Measurements from ENCODE around the gene FADS2.
A peak's percentile ranks its signal among the peaks of the same experiment; 100 is the strongest.

The FADS2 gene

DNA sequence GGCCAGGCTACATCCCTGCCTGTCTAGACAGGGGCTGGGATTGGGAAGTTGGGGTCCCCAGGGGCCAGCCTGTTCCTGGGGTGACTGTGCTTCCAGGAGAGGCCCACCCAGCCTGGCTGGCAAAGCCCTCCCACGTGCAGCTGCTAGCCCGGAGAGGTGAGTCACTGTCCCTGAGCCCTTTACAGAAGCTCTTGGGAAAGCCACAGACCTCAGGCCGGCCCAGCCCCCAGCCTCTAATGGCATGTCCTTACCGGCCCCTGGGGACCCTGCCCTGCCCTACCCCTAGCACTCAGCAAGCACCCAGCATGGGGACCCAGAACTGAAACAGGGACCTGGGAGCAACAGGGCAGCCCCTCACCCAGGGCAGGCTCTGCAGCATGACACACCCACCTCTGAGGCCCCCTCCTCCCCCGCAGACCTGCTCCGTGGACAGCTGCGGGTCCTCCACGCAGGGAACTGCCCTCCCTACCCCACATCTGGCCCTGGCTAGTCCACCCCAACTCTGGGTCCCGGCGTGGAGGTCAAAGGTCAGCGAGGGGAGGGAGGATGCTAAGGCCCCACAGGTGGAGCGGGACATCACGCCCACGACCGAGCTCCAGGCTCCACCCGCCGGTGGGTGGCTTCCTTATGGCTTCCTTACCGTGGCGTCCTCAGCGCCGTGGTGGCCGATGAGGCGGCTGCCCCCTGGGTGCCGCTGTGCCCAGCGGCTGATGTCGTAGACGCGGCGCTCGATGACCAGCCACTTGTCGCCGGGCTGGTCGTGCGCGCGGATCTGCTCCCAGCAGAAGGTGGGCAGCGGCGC lies 62.6 kb downstream of the FADS2 start:
- Mint-ChIP-seq H3K27ac (peak overlapping the region; percentile 84), H3K9me3 (peaks cover 4% of the 10 kb centered on the region), H3K4me3 (peak overlapping the region; percentile 83), H3K36me3 (peaks cover 14% of the 10 kb centered on the region), H3K27me3 (no peaks in the 10 kb centered on the region), H3K4me1 (peaks cover 41% of the 10 kb centered on the region)
- peak; percentile 22 for ATAC-seq

DNA sequence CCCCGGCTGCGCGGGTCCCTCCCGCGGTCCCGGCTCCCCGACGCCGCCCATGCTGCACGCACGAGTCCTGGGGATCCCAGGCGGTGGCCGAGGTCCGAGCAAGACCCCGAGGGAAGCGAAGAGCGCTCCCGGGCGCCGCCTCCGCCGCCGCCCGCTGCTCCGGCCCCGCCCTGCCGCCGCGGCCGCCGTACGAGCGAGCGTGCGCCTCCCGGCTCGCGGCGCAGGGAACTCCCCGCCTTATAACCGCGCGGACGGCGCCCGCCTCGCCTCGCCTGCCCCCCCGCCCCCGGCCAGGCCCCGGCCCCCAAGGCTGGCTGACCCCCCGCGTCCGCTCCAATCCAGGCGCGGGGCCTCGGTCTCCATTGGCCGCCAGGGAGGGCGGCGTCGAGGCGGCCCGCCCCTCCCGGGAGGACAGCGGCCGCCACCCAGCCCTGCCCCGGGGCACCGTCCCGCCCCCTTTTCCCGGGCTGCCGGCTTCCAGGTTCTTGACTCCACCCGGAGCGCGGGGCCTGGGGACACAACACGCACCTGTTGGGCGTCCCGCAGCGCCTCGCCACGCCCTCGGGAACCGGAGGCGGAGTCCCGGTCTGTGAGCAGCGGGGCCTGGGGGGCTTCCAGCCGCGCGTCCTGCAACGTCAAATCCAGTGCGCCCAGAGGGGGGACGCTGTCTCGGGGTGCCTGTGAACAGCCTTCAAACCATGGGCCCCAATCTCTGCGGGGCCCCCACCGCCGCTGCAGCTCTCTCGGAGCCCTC lies 63.4 kb downstream of the FADS2 start, which contains the start of gene FADS3:
Gene FADS3 (minus strand): TSS at position 215 of the 754 bp plus-strand sequence. CDS start 164 bp downstream, at position 51.
- Mint-ChIP-seq H3K9me3 (peaks cover 4% of the 10 kb centered on the region), H3K27ac (peak within 1 kb of the TSS; percentile 84), H3K4me3 (peak within 1 kb of the TSS; percentile 83), H3K4me1 (peaks cover 43% of the 10 kb centered on the region), H3K27me3 (no peaks in the 10 kb centered on the region), H3K36me3 (peaks cover 12% of the 10 kb centered on the region)
- ATAC-seq = peak; percentile 85

DNA sequence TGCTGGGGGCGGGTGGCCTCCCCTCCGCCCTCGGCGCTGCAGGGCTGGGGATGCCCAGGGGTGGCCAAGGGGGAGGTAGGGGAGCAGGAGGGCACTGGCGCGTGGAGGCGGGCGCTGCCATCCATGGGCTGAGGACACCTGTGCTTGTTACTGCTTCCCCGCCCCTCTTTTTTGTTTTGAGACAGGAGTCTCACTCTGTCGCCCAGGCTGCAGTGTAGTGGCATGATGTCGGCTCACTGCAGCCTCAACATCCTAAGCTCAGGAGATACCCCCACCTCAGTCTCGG lies 63.9 kb downstream of the FADS2 start:
- ATAC-seq = peak; percentile 86
- no peaks in the 10 kb centered on the region for H3K27me3 Mint-ChIP-seq
- H3K27ac Mint-ChIP-seq = peak overlapping the region; percentile 65
- peaks cover 43% of the 10 kb centered on the region for H3K4me1 Mint-ChIP-seq
- peaks cover 4% of the 10 kb centered on the region for H3K9me3 Mint-ChIP-seq
- peak overlapping the region; percentile 78 for H3K4me3 Mint-ChIP-seq
- peaks cover 7% of the 10 kb centered on the region for H3K36me3 Mint-ChIP-seq

DNA sequence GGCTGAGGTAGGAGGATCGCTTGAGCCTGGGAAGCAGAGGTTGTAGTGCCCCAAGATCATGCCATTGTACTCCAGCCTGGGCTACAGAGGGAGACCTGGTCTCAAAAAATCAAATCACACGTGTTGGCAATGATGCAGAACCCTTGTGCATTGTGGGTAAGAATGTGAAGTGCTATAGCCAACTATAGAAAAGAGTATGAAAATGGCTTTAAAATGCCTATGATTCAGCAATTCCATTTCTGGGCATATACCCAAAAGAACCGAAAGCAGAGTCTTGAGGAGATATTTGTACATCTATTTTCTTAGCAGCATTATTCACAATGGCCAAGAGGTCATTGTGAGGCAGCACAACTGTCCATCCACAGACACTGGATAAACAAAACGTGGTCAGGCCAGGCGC lies 65.9 kb downstream of the FADS2 start:
- Mint-ChIP-seq H3K4me3 (no peak overlapping the region), H3K4me1 (peaks cover 46% of the 10 kb centered on the region), H3K9me3 (no peaks in the 10 kb centered on the region), H3K36me3 (no peaks in the 10 kb centered on the region), H3K27me3 (no peaks in the 10 kb centered on the region), H3K27ac (peak overlapping the region; percentile 41)
- no peak for ATAC-seq

DNA sequence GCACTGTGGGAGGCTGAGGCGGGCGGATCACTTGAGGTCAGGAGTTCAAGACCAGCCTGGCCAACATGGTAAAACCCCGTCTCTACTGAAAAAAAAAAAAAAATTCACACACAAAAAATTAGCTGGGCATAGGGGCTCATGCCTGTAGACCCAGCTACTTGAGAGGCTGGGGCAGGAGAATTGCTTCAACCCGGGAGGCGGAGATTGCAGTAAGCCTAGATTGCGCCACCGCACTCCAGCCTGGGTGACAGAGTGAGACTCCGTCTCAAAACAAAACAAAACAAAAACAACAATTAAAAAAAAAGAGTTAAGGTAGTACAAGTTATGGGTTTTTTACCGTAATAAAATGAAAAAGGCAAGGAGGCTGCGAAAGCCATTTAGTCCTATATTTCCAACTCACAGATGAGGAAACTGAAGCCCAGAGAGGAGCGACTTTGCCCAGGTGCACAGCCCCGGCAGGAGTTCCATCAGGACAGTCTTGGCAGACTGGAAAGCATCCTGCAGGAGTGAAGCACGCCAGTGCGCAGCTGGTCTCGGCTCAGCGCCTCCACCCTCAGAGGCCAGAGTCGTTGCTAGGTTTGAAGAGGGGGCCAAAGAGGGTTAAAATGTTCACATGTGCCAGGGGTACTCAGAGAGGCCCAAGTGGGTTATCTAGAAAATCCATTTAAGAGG lies 67.1 kb downstream of the FADS2 start:
- Mint-ChIP-seq H3K4me1 (peaks cover 48% of the 10 kb centered on the region), H3K27me3 (no peaks in the 10 kb centered on the region), H3K9me3 (no peaks in the 10 kb centered on the region), H3K27ac (peak overlapping the region; percentile 38), H3K36me3 (no peaks in the 10 kb centered on the region), H3K4me3 (no peak overlapping the region)
- ATAC-seq = no peak

DNA sequence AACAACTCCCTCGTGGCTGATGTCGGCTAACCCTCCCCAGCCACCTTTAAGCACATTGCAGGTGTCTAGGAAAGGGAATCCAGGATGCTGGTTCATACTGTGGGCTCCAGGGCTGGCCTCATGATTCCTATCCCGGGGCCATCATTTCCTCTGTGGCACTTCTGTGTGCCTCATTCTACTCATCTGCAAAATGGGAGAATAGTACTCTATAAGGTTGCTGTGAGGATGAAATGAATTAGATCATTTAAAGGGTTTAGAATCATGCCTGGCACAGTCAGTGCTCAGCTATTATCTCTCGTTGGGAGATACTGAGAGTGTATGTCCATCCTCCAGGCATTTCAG lies 67.6 kb downstream of the FADS2 start:
- peak overlapping the region; percentile 38 for H3K27ac Mint-ChIP-seq
- H3K27me3 Mint-ChIP-seq = no peaks in the 10 kb centered on the region
- ATAC-seq = no peak
- H3K9me3 Mint-ChIP-seq = no peaks in the 10 kb centered on the region
- no peak overlapping the region for H3K4me3 Mint-ChIP-seq
- peaks cover 43% of the 10 kb centered on the region for H3K4me1 Mint-ChIP-seq
- H3K36me3 Mint-ChIP-seq = no peaks in the 10 kb centered on the region

DNA sequence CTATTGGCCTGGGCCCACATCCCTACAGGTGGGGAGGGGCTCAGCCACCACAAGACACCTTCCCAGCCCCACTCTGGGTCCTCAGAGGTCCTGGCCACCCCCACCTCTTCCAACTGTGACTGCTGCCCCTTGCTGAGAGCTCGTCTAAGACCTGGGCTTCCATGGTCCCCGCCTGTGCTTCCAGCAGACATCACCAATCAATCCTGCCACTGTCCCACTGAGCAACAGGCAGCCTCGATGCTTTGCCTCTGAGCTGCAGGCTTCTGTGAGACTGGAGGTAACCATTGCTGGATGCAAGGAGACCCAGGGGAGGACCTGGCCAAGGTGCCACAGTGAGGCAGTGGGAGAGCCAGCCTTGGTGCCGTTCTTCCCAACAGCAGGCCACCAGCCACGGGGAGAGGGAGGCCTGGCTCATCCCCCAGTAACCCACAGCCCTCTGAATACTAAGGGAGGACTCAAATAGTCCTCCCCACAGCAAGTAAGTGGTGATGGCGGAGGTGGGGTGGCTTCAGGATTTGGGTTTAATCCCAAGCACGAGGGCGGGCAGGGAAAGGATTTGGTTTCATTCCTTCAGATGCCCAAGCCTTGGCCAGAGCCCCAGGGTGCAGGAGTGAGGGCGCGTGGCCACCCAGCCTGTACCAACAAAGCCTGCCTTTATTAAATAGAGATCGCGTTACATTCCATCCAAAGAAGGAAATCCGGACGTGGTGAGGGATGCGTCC lies 68.7 kb downstream of the FADS2 start:
- Mint-ChIP-seq H3K9me3 (no peaks in the 10 kb centered on the region), H3K36me3 (no peaks in the 10 kb centered on the region), H3K4me1 (peaks cover 38% of the 10 kb centered on the region), H3K4me3 (no peak overlapping the region), H3K27me3 (no peaks in the 10 kb centered on the region), H3K27ac (peak overlapping the region; percentile 38)
- ATAC-seq = no peak

DNA sequence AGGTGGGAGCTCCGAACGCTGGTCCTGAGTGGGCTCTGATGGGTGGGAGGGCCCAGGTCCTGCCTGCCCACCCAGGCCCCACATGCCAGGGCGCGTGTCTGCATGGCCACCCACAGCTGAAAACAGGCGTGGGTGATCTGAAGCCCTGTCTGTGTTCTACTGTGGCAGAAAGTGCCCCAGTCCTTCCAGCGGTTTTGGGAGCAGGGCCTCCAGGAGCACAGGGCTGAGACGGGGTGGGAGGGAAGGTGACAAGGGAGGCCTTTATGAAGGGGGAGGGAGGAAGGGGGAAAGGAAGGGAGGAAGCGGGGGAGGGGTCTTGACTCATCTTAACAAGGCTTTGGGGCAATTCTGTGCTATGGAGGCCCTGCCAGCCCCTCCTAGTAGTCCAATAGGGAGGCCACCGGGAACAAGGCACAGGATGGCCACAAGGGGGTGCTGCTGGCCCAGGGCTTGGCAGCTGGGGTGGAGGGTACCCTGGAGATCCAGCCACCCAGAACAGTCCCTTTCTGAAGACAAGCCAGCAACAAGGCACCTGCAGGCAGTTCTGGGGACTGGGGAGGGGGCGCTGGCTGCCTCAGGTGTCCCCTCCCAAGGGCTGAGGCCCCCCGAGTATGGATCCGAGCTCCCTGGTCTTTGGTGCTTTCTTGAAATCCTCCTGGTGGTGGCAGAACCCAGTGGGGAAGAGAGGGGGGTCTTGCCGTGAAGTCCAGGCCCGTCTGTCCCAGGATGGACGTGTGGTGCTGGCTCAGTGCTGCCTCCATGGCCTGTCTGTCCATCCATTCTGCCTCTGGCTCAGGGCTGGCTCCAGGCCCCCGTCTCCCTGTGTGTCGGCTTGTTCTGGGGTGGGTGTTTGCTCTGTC lies 69.5 kb downstream of the FADS2 start:
- Mint-ChIP-seq H3K4me1 (peaks cover 33% of the 10 kb centered on the region), H3K4me3 (no peak overlapping the region), H3K9me3 (no peaks in the 10 kb centered on the region), H3K27ac (no peak overlapping the region), H3K27me3 (no peaks in the 10 kb centered on the region), H3K36me3 (no peaks in the 10 kb centered on the region)
- peak; percentile 63 for ATAC-seq

DNA sequence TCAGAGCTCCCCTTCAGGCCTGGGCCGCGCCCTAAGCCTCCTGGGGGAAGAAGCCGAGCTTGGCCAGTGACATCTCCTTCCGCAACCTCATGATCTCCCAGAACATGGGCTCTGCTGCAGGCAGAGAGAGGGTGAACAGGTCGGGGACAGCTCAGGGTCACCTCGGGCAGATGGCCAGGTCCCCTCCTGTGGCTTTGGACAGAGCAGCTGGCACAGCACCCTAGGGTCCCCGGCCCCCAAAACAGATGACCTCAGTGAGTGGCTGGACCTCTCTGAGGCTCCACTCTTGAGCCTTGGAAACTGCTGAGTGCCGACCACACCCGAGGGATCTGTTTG lies 70.1 kb downstream of the FADS2 start:
- Mint-ChIP-seq H3K4me1 (peaks cover 28% of the 10 kb centered on the region), H3K4me3 (no peak overlapping the region), H3K27me3 (no peaks in the 10 kb centered on the region), H3K27ac (no peak overlapping the region), H3K9me3 (no peaks in the 10 kb centered on the region), H3K36me3 (no peaks in the 10 kb centered on the region)
- ATAC-seq = no peak

DNA sequence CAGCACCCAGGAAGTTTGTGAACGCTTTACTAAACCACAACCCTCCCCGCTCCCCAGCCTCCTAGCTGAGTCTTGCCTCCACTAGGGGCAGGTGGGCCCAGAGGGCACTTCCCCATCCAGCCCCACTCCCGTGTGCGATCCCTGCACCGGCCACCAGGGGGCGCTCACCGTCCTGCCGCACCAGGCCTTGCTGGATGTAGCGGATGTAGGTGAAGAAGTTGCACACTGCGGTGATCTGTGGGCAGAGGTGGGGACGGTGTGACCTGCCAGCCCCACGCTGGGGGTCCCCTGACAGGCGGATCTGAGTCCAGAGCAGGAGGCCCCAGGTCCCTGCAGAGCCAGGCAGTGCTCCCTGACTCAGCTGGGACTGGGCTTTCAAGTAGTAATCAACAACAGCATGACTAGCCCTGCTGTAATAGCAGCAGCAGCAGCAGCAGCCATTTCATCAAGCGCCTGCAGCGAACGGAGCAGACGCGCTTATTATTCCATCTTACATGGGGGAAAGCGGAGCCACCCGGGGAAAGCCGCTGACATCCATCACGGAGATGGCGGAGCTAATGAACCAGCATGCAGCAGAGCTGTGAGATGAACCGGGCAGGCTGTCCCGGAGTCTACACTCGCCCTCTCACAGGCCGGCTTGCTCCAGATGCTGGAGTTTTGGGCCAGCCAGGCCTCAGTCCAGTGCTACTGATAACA lies 71.2 kb downstream of the FADS2 start:
- Mint-ChIP-seq H3K27ac (peak overlapping the region; percentile 30), H3K9me3 (no peaks in the 10 kb centered on the region), H3K27me3 (no peaks in the 10 kb centered on the region), H3K4me1 (peaks cover 28% of the 10 kb centered on the region), H3K36me3 (no peaks in the 10 kb centered on the region), H3K4me3 (no peak overlapping the region)
- peak; percentile 91 for ATAC-seq

DNA sequence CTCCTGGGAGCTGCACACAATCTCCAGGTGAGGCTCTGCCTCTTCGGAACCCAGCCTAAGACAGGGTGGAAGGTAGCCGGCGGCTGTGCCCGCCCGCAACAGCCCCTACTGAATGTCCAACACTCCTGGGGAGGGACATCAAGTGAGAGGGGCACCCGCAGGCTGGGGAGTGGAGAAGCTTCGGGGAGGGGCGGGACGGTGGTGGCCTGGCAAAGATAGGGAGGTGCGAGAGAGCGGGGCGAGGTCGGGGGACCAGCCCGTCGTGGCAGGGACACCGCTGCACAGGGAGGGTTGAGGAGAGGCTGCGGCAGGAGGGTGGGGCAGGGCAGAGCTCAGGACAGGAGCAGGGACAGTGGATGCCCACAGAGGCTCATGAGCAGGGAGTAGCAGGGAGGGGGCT lies 72.2 kb downstream of the FADS2 start:
- Mint-ChIP-seq H3K4me3 (no peak overlapping the region), H3K9me3 (no peaks in the 10 kb centered on the region), H3K27ac (no peak overlapping the region), H3K36me3 (no peaks in the 10 kb centered on the region), H3K27me3 (no peaks in the 10 kb centered on the region), H3K4me1 (peaks cover 28% of the 10 kb centered on the region)
- no peak for ATAC-seq

DNA sequence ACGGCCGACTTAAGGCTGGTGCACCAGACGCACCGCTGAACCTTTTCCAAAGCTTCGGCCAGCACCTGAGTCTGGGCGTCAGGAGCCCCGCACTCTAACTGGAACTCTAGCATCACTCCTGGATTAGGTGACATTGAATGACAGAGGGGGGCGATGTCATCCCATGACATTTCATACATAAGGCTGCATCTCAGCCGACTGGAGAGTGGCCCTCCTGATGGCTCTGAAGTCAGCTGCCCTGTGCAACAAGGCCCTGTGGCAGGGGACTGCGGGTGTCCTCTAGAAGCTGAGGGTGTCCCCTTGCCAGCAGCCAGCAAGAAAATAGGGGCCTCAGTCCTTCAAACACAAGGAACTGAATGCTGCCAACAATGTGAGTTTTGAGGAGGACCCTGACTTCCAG lies 73.3 kb downstream of the FADS2 start:
- no peak overlapping the region for H3K4me3 Mint-ChIP-seq
- H3K9me3 Mint-ChIP-seq = no peaks in the 10 kb centered on the region
- no peak overlapping the region for H3K27ac Mint-ChIP-seq
- H3K27me3 Mint-ChIP-seq = no peaks in the 10 kb centered on the region
- no peaks in the 10 kb centered on the region for H3K36me3 Mint-ChIP-seq
- peaks cover 26% of the 10 kb centered on the region for H3K4me1 Mint-ChIP-seq
- ATAC-seq = no peak

DNA sequence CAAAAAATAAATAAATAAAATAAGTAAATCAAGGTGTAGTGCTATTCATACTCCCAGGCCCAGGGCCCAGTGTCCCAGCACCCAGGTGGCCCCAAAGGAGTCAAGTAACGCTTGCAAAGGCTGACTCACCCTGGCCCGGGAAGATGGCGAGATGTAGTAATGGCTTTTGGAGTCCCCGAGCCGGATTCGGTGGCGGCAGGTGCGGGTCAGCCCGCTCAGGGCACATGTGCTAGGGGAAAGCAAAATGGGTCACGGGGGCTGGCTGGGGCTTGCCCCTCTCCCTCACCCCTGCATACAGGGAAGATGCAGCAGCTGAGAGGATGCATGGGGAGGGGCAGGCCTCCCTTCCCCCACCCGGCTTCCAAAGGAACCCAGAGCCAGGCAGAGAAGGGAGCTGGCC lies 74.2 kb downstream of the FADS2 start:
- Mint-ChIP-seq H3K36me3 (no peaks in the 10 kb centered on the region), H3K27me3 (no peaks in the 10 kb centered on the region), H3K4me1 (peaks cover 20% of the 10 kb centered on the region), H3K9me3 (no peaks in the 10 kb centered on the region), H3K27ac (no peak overlapping the region), H3K4me3 (no peak overlapping the region)
- ATAC-seq = no peak

DNA sequence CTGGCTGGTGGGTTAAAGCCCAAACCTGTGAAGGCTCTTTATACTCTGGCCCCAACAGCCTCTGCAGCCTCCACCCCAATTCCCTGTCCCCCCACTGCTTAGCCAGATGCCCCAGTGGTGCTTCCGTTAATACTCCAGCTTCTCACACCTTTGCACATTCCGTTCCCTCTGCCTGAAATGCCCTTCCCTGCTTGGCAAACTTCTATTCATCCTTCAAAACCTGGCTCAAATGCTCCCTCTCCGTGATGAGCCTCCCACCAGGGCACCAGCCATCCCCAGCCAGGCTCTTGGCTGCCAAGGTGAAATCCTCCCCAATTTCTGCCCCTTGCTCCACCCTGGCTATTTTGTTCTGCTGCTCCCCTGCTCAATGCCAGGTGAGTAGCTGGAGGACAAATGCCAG lies 75.7 kb downstream of the FADS2 start:
- Mint-ChIP-seq H3K4me1 (peaks cover 7% of the 10 kb centered on the region), H3K36me3 (no peaks in the 10 kb centered on the region), H3K9me3 (no peaks in the 10 kb centered on the region), H3K27me3 (no peaks in the 10 kb centered on the region), H3K4me3 (no peak overlapping the region), H3K27ac (no peak overlapping the region)
- ATAC-seq = no peak

Measured in stimulated activated memory B cell treated with anti-CD40 and anti-IgM and Interleukin-4, amounts not matched to agents 10 μg/mL and 1 μg/mL and 100 μg/mL, for 72 hours (primary cell).